H54 (cell line): ENCODE measurements around the gene APC2.
"Not testable (repeated sequence)": the region's sequence is repeated elsewhere in the genome, so short reads cannot be mapped to it uniquely, and the experiment has no call there.

Source experiments
- DNase-seq: peaks from one replicate; pipeline ENCODE4 v3.0.0; 2011; ENCODE audit warnings: low spot score, mixed read lengths; ENCODE audit not compliant: insufficient read length
- FAIRE-seq: peaks from 3 replicates; lab custom pipeline; 2011; peaks lifted over from hg19 to GRCh38; lab: Jason Lieb, UNC
- POLR2A ChIP-seq: IDR thresholded peaks from 2 replicates; pipeline ENCODE4 v1.6.1; 2011; ENCODE audit warnings: low read depth, mild to moderate bottlenecking, low read length

APC2 gene

DNA sequence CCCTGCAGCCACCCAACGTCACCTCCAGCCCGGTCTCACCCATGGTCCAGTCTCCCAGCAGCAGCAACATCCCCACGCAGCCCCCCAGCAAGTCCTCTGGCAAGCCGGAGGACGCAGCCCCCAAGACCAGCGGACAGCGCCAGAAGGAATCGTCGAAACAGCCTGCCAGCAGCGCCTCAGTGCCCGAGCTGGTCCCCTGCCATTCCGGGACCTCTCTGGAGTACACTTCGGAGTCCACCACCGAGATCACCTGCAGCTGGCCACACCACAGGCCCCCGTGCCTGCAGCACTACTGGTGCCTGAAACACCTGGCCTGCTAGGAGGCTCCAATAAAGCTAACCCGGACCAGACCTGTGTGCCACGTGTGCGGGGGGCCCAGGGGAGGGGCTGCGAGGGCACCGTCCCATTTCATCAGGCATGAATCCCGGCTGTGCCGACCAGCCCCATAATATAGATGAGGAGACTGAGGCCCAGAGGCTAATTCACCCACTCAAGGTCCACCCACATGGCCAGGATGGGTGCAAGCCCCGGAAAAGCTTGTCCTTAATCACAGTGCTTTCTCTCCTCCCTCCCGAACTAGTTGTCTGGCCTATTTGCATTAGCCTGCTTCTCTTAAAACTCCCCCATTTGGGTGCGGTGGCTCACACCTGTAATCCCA, 47.8 kb downstream of the APC2 start:
- no peak for TF ChIP-seq POLR2A
- FAIRE-seq (no peak), DNase-seq (no peak)

DNA sequence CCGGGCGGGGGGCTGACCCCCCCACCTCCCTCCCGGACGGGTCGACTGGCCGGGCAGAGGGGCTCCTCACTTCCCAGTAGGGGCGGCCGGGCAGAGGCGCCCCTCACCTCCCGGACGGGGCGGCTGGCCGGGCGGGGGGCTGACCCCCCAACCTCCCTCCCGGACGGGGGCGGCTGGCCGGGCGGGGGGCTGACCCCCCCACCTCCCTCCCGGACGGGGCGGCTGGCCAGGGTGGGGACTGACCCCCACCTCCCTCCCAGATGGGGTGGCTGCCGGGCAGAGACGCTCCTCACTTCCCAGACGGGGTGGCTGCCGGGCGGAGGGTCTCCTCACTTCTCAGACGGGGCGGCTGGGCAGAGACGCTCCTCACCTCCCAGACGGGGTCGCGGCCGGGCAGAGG, 49.3 kb downstream of the APC2 start:
- DNase-seq, FAIRE-seq: not testable (repeated sequence)

DNA sequence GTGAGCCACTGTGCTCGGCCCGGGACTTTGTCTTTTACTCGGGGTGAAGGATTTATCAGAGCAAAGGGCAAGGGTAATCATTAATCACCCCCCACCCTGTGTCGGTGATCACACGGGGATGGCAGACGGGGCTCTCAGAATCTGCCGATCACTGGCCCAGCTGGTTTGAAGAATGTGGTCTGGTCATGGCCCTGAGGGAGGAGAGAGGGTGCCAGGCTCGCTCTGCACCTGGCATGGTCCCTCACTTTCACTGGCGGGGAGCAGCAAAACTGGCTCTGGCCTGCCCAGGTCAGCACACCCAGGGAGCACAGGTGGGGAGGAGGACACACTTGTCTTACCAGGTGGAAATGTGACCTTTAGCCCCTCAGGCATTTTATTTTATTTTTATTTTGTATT, 51.3 kb downstream of the APC2 start:
- TF ChIP-seq POLR2A: no peak
- DNase-seq (no peak), FAIRE-seq (no peak)

DNA sequence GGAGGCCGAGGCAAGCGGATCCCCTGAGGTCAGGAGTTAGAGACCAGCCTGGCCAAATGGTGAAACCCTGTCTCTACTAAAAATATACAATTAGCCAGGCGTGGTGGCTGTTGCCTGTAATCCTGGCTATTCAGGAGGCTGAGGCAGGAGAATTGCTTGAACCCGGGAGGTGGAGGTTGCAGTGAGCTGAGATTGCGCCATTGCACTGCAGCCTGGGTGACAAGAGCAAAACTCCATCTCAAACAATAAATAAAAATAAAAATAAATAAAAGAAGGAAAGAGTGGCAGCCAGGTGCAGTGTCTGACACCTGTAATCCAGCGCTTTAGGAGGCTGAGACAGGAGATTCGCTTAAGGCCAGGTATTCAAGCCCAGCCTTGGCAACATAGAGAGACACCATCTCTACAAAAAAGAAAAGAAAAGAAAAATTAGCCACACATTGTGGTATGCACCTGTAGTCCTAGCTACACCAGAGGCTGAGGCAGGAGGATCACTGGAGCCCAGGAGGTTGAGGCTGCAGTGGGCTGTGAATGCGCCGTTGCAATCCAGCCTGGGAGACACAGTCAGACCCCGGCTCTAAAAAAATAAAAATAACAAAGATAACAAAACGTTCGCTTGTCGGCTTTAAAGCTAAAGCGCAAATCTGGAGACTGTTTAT, 52.6 kb downstream of the APC2 start:
- FAIRE-seq (no peak), DNase-seq (no peak)
- TF ChIP-seq POLR2A: no peak

DNA sequence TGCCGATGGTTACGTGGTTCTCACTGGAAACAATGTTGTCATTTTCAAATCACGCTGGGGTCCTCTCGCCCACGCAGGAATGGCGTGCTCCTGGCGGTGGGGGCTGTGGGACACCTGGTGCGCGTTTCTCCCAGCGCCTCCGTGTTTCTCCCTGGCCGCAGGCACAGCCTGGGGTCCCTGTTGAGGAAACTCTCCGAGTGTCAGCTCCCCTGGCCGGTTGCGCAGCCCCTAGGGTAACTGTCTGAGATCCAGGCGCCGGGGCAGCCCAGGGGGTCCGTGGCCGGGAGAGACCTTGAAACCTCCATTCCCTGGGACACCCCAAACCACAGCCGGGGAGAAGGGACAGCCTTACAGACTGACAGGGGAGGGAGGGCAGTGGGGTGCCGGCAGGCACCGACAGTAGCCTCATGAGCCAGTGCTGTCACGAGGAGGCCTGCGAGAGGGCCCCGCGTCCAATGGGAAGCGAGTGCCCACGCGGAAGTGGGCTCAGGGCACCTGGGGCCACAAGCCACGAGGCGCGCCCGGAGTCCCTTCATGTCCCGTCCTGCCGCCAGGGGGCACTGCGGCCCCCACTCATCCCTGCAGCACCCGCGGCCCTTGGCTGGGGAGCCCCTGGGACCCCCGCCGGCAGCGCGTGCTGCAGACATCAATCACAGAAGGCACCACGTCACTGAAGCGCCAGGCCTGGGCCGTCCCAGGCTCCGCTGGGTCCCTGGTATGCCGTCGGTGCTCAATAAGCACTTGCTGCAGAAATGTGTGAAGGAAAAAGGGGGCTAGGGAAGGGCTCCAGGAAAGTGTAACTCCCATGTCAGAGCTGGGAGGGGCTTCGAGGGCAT, 53.4 kb downstream of the APC2 start:
- TF ChIP-seq POLR2A: no peak
- no peak for FAIRE-seq
- DNase-seq: no peak

DNA sequence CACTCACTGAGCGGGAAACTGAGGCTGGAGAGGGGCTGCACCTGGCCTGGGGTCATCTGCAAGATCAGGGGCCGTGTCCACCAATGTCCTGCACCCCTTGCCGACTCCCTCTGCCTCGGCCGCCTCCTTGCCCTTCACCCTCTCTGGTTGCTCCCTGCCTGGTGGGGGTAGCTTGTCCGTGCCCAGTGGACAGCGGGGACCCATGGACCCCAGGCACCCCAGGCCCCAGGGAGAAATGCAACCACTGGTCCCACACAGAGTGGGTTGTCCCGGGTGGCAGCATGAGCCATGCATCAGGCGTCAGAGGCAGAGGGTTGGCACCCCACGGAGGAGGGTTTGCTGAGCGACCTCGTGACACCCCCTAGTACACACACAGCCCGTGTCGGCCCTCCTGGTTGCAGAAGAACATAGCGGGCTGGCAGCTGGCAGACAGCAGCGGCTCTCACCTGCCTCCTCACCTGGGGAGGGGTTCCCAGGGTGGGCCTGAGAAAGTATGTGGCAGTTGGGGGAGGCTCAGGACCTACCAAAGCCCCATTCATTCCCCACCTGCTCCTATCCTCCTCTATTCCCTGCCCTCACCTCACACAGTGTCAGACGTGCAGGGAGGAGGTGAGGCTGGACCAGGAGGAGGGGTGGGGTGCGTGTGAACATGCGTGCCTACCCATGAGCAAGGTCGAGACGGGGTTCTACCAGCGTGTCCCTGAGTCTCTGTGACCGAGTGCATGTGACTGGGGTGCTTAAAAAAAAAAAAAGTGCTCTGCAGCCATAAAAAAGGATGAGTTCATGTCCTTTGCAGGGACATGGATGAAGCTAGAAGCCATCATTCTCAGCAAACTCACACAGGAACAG, 54.2 kb downstream of the APC2 start:
- FAIRE-seq: no peak
- no peak for TF ChIP-seq POLR2A
- DNase-seq: no peak

DNA sequence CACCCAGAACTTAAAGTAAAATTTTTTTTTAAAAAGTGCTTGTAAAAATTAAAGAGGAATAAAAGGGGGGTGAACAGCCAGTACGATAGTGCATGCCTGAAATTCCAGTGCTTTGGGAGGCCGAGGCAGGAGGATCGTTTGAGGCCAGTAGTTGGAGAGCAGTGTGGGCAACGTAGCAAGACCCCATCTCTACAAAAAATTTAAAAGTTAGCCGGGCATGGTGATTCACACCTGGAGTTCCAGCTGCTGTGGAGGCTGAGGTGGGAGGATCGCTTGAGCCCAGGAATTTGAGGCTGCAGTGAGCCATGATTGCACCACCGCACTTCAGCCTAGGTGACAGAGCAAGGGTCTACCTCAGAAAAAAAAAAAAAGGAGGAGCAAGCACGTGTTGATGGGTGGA, 55.1 kb downstream of the APC2 start:
- no peak for TF ChIP-seq POLR2A
- FAIRE-seq (no peak), DNase-seq (no peak)

DNA sequence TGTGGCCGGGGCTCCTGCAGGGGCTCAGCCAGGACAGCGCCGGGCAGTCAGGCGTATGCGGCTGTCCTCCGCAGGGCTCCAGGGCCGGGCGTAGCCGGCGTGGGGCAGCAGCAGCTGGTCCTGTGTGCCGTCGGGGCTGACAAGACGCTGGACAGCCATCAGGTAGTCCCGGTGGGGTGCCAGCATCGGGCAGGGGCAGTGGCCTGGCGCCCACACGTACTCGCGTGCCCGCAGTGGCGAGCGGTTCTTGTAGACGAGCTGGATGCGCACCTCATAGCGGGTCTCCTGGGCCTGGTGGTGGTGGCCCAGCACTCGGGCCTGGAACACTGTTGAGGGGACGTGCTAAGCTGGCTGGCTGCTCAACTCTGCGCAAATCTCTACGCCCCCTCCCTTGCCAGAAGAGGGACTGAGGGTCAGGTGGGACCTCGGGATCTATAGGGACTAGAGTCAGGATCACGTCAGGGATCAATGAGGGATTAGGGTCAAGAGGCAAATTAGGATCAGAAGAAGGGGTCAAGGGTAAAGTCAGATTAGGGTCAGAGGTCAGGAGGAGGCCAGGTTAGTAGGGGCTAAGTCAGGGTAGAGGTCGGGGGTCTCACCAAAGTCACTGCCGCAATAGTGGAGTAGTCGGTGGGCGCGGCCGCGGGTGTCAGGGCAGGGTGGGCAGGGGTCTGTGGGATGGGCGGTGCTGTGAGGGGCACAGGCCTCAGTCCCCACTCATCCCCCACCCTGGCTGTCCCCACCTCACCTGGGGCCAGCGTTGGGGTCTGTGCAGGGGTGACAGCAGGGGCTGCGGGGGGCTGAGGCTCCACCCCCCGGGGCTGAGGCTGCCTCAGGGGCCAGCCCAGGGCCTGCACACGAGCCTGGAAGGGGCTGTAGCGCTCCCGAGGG, 56.3 kb downstream of the APC2 start:
- TF ChIP-seq POLR2A: no peak
- DNase-seq: no peak
- FAIRE-seq: no peak

DNA sequence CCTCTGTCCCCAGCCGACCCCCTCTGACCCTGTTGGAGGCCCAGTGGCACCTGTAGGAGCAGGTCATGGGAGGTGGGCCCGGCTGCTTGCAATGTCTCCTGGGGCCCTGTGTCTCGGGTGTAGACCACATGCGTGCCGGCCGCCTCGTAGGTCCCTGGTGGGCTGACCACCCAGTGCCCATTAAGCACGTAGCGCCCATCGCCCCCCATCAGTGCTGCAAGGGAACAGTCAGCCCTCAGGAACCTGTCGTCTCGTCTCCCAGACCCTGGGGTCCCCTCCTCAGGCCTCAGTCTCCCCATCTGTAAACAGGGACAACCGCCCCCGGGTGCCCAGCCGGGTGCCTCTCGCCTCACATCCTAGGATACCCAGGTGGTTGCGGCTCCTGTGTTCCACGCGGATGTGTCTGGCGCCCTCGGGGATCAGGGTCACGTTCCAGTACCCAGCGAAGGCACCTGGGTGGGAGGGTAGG, 57.3 kb downstream of the APC2 start:
- TF ChIP-seq POLR2A: no peak
- no peak for DNase-seq
- FAIRE-seq: no peak

DNA sequence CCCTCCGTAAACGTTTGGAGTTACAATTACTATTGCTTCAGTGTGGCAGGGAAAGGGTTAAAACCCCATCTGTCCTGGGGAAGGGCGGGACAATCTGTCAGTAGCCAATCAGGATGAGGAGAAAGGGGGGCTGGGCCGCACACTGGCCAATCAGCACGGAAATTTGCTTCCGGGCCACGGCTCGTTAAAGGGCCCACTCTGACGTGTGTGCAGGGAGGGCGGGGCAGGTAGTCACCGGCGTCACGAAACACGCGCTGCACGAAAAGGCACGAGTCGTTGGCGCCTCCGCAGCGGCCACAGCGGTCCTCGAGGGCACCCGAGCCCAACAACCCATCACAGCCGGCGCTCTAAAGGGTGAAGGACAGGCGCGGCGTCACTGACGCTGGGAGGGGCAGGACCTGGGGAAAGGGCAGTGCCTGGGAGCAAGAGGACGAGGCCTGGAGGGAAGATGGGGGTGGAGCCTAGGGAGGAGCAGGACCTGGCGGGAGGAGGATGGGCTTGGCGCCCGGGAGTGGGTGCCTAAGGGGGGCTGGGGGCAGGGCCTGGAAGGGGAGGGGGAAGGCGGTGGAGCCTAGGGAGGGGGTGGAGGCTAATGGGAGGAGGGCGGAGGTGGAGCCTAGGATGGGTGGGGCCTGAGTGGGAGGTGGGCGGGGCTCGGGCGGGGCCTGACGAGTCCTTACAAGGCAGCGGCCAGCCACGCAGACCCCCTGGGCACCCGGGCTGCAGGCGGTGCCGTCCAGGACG, 58.0 kb downstream of the APC2 start:
- DNase-seq: peak; percentile 97
- TF ChIP-seq POLR2A: peak; percentile 38; the same call in 1 of the 2 replicates
- FAIRE-seq: peak; percentile 76

DNA sequence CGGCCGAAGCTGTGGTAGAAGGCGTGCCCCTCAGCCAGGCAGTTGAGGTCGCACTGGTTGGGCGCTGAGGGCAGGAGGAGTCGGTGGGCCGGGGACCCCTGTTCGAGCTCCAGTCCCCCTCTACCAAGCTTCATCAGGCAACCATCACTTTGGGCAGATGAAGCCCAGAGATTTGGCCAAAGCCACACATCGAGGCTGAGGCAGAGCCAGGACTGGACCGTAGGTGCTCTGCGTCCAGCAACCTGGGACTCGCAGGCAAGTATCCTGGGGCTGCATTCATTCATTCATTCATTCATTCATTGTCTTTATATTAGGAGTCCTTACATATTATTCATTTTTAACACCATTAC, 58.6 kb downstream of the APC2 start:
- FAIRE-seq: no peak
- 0 out of 2 replicates have a peak, but pooled peaks have one; percentile 28 for TF ChIP-seq POLR2A
- DNase-seq: no peak
